ENCODE measurements around the gene RFX7.

The RFX7 gene

DNA sequence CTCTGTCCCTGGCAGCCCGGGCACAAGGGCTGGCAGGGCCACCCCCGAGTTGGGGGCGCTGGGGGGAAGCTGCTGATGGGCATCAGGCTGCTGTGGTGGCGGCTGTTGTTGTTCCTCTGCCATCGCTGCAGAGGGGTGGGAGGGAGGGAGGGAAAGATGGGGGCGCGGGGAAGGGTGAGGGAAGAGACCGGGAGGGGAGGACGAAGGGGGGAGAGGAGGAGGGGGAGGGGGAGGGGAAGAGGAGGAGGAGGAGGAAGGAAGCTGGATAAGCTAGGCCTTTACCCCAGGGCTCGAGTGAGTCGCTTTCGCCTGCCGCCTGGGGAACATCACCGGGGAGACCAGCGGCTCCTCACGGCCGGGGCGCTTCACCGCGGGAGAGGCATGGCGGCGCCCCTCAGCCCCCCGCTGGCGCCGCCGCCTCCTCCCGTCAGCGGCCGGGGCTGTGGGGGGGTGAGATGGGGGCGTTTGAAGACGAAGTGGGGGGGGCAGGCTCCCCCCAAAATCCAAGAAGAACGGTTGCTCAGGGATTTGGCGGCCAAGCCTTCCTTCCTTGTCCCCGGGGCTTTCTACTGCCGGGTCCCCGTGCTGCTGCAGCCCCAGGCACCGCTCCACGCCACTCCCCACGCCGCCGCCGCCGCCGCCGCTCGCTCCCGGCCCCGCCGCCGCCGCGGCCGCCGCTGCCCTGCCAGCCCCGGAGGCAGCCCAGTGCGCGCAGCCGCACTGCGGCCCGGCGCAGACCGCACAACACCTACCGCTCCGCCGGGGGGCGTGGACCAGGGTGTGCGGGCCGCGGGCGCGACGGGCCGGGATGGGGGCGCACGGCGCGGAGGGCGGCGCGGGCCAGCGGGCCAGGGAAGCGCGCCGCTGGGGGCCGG is at the start of gene RFX7:
Gene RFX7 (minus strand): TSS at position 717 of the 875 bp plus-strand sequence. CDS start 594 bp downstream, at position 123.
- H2AFZ ChIP-seq (ENCODE audit: low read length), result peak within 1 kb of the TSS; percentile 57; the same call in 1 of the 2 replicates

DNA sequence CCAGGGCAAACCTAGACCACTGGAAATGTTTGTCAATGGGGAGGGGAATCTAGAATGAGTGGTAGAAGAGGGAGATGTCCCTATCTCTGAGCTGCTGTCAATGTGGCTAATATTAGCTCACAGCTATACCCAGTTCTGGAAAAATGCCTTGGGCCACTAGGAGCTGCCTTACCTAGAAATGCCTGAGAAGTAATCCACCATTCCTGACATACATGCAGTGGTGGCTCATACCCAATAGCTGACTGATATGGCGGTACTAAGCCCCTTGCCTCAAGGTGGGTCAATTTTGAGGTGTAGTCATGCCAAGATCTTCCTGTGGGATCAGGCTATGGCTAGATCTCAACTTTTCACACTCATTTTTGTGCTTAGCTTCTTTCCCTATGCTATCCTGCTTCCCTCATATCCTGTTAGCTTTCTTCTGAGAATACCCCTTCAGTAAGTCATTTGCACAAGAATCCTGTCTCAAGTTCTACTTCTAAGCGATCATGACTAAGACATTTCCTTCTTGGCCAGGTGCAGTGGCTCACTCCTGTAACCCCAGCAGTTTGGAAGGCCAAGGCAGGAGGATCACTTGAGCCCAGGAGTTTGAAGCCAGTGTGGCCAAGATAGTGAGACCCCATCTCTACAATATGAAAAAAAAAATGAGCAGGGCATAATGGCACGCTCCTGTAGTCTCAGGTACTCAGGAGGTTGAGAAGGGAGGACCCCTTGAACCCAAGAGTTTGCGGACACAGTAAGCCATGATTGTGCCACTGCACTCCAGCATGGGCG is 49.1 kb upstream of the RFX7 start:
- H3K36me3 ChIP-seq (ENCODE audit: insufficient read depth, low read length), result no peaks in the 10 kb centered on the region
- no peak overlapping the region for H3K27ac ChIP-seq (ENCODE audit: low read depth, low read length, poor library complexity, severe bottlenecking)
- peaks cover 3% of the 10 kb centered on the region; the same call in 1 of the 2 replicates for H3K9me3 ChIP-seq (ENCODE audit: low read length)
- H2AFZ ChIP-seq (ENCODE audit: low read length), result no peak overlapping the region
- H3K4me2 ChIP-seq (ENCODE audit: low read length), result no peak overlapping the region
- no peak overlapping the region for H3K4me3 ChIP-seq (ENCODE audit: low read depth, low read length, poor library complexity, severe bottlenecking)
- H3K9ac ChIP-seq (ENCODE audit: low read length), result no peak overlapping the region
- no peaks in the 10 kb centered on the region for H3F3A ChIP-seq (ENCODE audit: insufficient read depth, low read length)
- H3K4me1 ChIP-seq (ENCODE audit: insufficient read depth, low read length, severe bottlenecking), result no peaks in the 10 kb centered on the region
- H4K20me1 ChIP-seq (ENCODE audit: insufficient read depth, low read length), result no peaks in the 10 kb centered on the region
- no peaks in the 10 kb centered on the region for H3K79me2 ChIP-seq (ENCODE audit: insufficient read depth, low read length)
- no peaks in the 10 kb centered on the region for H3K9me2 ChIP-seq (ENCODE audit: low read depth, low read length)
- TF ChIP-seq, protein P1, sequence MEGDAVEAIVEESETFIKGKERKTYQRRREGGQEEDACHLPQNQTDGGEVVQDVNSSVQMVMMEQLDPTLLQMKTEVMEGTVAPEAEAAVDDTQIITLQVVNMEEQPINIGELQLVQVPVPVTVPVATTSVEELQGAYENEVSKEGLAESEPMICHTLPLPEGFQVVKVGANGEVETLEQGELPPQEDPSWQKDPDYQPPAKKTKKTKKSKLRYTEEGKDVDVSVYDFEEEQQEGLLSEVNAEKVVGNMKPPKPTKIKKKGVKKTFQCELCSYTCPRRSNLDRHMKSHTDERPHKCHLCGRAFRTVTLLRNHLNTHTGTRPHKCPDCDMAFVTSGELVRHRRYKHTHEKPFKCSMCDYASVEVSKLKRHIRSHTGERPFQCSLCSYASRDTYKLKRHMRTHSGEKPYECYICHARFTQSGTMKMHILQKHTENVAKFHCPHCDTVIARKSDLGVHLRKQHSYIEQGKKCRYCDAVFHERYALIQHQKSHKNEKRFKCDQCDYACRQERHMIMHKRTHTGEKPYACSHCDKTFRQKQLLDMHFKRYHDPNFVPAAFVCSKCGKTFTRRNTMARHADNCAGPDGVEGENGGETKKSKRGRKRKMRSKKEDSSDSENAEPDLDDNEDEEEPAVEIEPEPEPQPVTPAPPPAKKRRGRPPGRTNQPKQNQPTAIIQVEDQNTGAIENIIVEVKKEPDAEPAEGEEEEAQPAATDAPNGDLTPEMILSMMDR (IDR thresholded peaks at IDR 0.05; ENCODE audit: low read length), result no peak
- no peak for TF ChIP-seq EZH2 (IDR thresholded peaks at IDR 0.05; ENCODE audit: borderline replicate concordance, low read length)
- no peaks in the 10 kb centered on the region for H3K27me3 ChIP-seq (ENCODE audit: insufficient read depth, low read length)

More for the DNA sequence above, at the start of gene RFX7:
- H3K36me3 ChIP-seq (ENCODE audit: insufficient read depth, low read length), result peaks cover 5% of the 10 kb centered on the region
- H3F3A ChIP-seq (ENCODE audit: insufficient read depth, low read length), result no peaks in the 10 kb centered on the region; the same call in 1 of the 2 replicates
- H3K4me1 ChIP-seq (ENCODE audit: insufficient read depth, low read length, severe bottlenecking), result peaks cover 32% of the 10 kb centered on the region
- H3K27ac ChIP-seq (ENCODE audit: low read depth, low read length, poor library complexity, severe bottlenecking), result peak within 1 kb of the TSS; percentile 89
- H3K79me2 ChIP-seq (ENCODE audit: insufficient read depth, low read length), result peaks cover 51% of the 10 kb centered on the region
- no peaks in the 10 kb centered on the region for H3K27me3 ChIP-seq (ENCODE audit: insufficient read depth, low read length)
- H3K4me2 ChIP-seq (ENCODE audit: low read length), result peak within 1 kb of the TSS; percentile 92
- no peaks in the 10 kb centered on the region for H4K20me1 ChIP-seq (ENCODE audit: insufficient read depth, low read length)
- no peak for TF ChIP-seq EZH2 (IDR thresholded peaks at IDR 0.05; ENCODE audit: borderline replicate concordance, low read length)
- TF ChIP-seq, protein P1 (IDR thresholded peaks at IDR 0.05; ENCODE audit: low read length), result no peak
- H3K9me3 ChIP-seq (ENCODE audit: low read length), result no peaks in the 10 kb centered on the region
- H3K9me2 ChIP-seq (ENCODE audit: low read depth, low read length), result no peaks in the 10 kb centered on the region
- peak within 1 kb of the TSS; percentile 97 for H3K9ac ChIP-seq (ENCODE audit: low read length)
- peak within 1 kb of the TSS; percentile 84 for H3K4me3 ChIP-seq (ENCODE audit: low read depth, low read length, poor library complexity, severe bottlenecking)

DNA sequence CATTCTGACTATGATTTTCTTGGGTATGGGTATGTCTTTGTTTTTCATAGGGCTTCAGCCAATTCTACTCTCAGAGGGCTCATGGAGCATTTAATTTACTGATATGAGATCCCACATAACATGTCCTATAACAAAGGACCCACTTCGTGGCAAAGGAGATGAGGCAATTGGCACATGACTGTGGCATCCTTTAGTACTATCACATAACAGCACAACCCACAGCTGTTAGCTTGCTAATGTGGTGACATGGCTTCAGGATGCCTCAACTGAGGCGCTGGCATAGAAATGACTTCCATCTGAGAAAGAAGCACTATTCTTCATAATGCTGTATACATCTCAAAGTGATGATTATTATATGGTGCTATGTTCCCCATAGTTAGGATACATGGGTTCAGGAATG is 48.1 kb upstream of the RFX7 start:
- Histone ChIP-seq H3K27me3 (ENCODE audit: insufficient read depth, low read length) (no peaks in the 10 kb centered on the region), H3K79me2 (ENCODE audit: insufficient read depth, low read length) (no peaks in the 10 kb centered on the region), H3K4me2 (ENCODE audit: low read length) (no peak overlapping the region), H3K9ac (ENCODE audit: low read length) (no peak overlapping the region), H4K20me1 (ENCODE audit: insufficient read depth, low read length) (no peaks in the 10 kb centered on the region), H3K4me3 (ENCODE audit: low read depth, low read length, poor library complexity, severe bottlenecking) (no peak overlapping the region), H3F3A (ENCODE audit: insufficient read depth, low read length) (no peaks in the 10 kb centered on the region), H2AFZ (ENCODE audit: low read length) (no peak overlapping the region), H3K36me3 (ENCODE audit: insufficient read depth, low read length) (no peaks in the 10 kb centered on the region), H3K4me1 (ENCODE audit: insufficient read depth, low read length, severe bottlenecking) (no peaks in the 10 kb centered on the region), H3K27ac (ENCODE audit: low read depth, low read length, poor library complexity, severe bottlenecking) (no peak overlapping the region), H3K9me3 (ENCODE audit: low read length) (peaks cover 3% of the 10 kb centered on the region; the same call in 1 of the 2 replicates), H3K9me2 (ENCODE audit: low read depth, low read length) (no peaks in the 10 kb centered on the region)
- TF ChIP-seq, protein P1 (IDR thresholded peaks at IDR 0.05; ENCODE audit: low read length), result no peak
